KMS-11 (cell line): ENCODE data around the gene B4GALT2.
A peak's percentile ranks its signal among the peaks of the same experiment; 100 is the strongest.

Source experiments
- H2AFZ ChIP-seq: fragments of 200-600 bp; sonication (generic); 2 replicates; pipeline ENCODE4 v1.6.1; 2016; ENCODE audit warnings: antibody characterized with exemption, mixed run types, low read depth
- H3K27ac ChIP-seq: fragments of 200-600 bp; sonication (generic); 2 replicates; pipeline ENCODE4 v1.6.1; 2016; ENCODE audit warnings: mild to moderate bottlenecking, mixed run types
- H3K27me3 ChIP-seq: fragments of 200-600 bp; sonication (generic); 2 replicates; pipeline ENCODE4 v1.6.1; 2017; ENCODE audit warnings: mild to moderate bottlenecking, low read depth, mixed run types, moderate library complexity; ENCODE audit not compliant: insufficient read depth
- H3K36me3 ChIP-seq: fragments of 200-600 bp; sonication (generic); 2 replicates; pipeline ENCODE4 v1.6.1; 2017; ENCODE audit warnings: mild to moderate bottlenecking, mixed run types; ENCODE audit not compliant: insufficient read depth
- H3K4me1 ChIP-seq: fragments of 200-600 bp; sonication (generic); 2 replicates; pipeline ENCODE4 v1.6.1; 2016; ENCODE audit warnings: mild to moderate bottlenecking, low read depth, mixed run types; ENCODE audit not compliant: poor library complexity, severe bottlenecking
- H3K4me2 ChIP-seq: fragments of 200-600 bp; sonication (generic); 2 replicates; pipeline ENCODE4 v1.7.0; 2016; ENCODE audit warnings: mild to moderate bottlenecking, mixed run types
- H3K4me3 ChIP-seq: fragments of 200-600 bp; sonication (generic); IDR thresholded peaks from 2 replicates; pipeline ENCODE4 v1.6.1; 2017; ENCODE audit warnings: low read depth, low read length, mixed read lengths; ENCODE audit not compliant: insufficient read depth
- H3K79me2 ChIP-seq: fragments of 200-600 bp; sonication (generic); 2 replicates; pipeline ENCODE4 v1.6.1; 2016; ENCODE audit warnings: low read depth, mixed run types; ENCODE audit not compliant: insufficient read depth
- H3K9ac ChIP-seq: fragments of 200-600 bp; sonication (generic); 2 replicates; pipeline ENCODE4 v1.6.1; 2016; ENCODE audit warnings: mild to moderate bottlenecking, mixed run types
- H4K20me1 ChIP-seq: fragments of 200-600 bp; sonication (generic); 2 replicates; pipeline ENCODE4 v1.6.1; 2016; ENCODE audit warnings: mild to moderate bottlenecking, mixed run types; ENCODE audit not compliant: insufficient read depth
- TF ChIP-seq, protein P1 (sequence below): fragments of 200-600 bp; sonication (generic); conservative IDR thresholded peaks from 2 replicates; pipeline ENCODE4 v1.6.1; 2017; ENCODE audit warnings: low read depth, mild to moderate bottlenecking, antibody characterized with exemption, low read length, moderate library complexity, mixed read lengths

The B4GALT2 gene

DNA sequence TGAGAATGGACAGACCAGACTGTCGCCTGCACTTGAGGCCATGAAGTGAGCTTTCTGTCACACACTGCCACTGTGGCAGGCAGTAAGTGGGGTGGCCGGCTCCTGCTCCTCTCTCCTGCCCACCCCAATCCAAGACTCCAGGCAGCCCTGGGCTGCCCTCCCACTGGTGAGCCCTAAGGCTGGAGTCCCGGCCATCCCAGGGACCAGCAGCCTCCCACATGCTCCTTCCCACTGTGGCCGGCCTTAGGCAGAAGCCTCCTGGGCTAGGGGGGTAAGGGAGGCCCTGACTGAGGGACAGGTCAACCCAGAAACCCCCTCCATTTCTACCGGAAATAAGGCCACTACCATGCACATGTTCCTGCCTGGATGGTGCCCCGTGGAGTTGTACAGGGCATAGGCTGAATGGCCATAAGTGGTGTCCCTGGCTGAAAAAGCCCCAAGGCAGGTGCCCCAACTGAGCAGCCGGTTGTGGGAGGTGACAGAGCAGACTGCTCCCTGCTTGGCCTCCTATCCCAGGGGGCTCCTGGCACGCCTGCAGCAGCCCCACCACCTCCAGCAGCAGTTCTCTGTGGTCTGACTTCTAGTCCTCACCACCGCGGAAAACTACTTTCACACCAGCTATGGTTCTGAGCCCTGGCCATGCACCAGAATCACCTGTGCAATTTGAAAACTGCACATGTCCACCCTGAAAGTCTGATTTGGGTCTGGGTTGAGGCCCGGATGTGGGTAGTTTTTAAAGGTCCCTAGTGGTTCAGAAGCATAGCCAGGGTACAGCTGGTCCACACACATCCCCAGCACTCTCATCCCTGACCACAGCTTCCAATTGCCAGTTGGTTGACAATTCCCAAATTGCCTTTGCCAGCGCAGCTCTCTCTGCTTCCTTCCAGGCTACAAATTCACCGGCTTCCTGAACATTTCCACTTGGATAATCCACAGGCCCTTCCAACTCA, 47.0 kb upstream of the B4GALT2 start:
- peaks cover 52% of the 10 kb centered on the region for H3K4me1 ChIP-seq
- H2AFZ ChIP-seq, result no peak overlapping the region
- H3K4me3 ChIP-seq, result no peak overlapping the region
- TF ChIP-seq, protein P1, sequence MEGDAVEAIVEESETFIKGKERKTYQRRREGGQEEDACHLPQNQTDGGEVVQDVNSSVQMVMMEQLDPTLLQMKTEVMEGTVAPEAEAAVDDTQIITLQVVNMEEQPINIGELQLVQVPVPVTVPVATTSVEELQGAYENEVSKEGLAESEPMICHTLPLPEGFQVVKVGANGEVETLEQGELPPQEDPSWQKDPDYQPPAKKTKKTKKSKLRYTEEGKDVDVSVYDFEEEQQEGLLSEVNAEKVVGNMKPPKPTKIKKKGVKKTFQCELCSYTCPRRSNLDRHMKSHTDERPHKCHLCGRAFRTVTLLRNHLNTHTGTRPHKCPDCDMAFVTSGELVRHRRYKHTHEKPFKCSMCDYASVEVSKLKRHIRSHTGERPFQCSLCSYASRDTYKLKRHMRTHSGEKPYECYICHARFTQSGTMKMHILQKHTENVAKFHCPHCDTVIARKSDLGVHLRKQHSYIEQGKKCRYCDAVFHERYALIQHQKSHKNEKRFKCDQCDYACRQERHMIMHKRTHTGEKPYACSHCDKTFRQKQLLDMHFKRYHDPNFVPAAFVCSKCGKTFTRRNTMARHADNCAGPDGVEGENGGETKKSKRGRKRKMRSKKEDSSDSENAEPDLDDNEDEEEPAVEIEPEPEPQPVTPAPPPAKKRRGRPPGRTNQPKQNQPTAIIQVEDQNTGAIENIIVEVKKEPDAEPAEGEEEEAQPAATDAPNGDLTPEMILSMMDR, result no peak
- H3K9ac ChIP-seq, result no peak overlapping the region
- H3K27me3 ChIP-seq, result no peaks in the 10 kb centered on the region
- no peaks in the 10 kb centered on the region for H4K20me1 ChIP-seq
- H3K4me2 ChIP-seq, result peak overlapping the region; percentile 56; the same call in 1 of the 2 replicates
- peak overlapping the region; percentile 24; the same call in 1 of the 2 replicates for H3K27ac ChIP-seq
- no peaks in the 10 kb centered on the region for H3K36me3 ChIP-seq
- no peaks in the 10 kb centered on the region for H3K79me2 ChIP-seq

DNA sequence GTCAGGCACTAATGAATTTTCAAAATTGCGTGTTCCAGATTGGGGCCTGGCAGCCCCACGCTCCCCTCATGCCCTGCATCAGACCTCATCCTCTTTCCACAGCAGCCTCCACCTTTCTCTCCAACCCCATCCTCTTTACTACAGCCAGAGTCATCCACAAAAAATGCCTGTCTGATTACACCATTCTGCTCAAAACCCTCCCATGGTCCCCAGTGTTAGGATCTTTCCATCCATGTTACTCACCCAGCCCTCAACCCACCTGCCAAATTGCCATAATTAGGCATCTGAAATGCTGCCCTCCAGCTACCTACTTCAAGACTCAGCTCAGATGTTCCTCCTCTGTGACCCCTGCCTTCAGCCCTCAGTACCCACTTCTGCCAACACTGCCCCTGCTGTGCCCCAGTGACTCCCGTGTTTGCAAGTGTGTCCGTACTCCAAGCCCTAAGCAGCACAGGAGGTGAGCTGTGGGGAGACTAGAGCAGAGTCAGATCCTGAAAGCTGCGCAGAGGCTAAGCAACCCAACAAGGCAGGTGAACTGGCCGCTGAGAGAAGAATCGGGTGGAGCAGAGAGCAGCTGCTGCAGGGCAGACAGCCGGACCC, 46.1 kb upstream of the B4GALT2 start:
- no peaks in the 10 kb centered on the region for H3K27me3 ChIP-seq
- TF ChIP-seq, protein P1, result no peak
- H3K9ac ChIP-seq, result no peak overlapping the region
- no peaks in the 10 kb centered on the region for H4K20me1 ChIP-seq
- H3K4me2 ChIP-seq, result peak overlapping the region; percentile 56; the same call in 1 of the 2 replicates
- no peak overlapping the region for H3K27ac ChIP-seq
- no peaks in the 10 kb centered on the region for H3K79me2 ChIP-seq
- no peak overlapping the region for H2AFZ ChIP-seq
- no peaks in the 10 kb centered on the region for H3K36me3 ChIP-seq
- H3K4me1 ChIP-seq, result peaks cover 52% of the 10 kb centered on the region
- no peak overlapping the region for H3K4me3 ChIP-seq

DNA sequence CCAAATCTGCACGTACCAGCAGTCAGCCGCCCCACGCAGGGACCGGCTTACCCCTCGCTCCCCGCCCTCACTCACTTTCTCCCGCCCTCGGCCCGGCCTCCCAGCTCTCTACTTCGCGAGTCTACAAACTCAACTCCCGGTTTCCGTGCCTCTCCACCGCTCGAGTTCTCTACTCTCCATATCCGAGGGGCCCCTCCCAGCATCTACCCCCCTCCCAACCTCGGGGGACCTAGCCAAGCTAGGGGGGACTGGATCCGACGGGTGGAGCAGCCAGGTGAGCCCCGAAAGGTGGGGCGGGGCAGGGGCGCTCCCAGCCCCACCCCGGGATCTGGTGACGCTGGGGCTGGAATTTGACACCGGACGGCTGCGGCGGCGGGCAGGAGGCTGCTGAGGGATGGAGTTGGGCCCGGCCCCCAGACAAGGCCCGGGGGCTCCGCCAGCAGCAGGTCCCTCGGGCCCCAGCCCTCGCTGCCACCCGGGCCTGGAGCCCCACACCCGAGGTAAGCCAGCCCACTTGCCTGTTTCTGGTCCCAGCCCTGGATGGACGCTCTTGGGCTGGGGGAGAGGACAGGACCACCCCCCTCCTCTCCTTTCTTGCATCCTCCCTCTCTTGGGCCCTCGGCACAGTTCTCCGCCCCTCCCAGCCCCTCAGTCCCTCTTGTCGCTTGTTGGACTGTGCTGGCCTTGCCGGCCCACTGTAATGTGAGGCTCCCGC, 45.5 kb upstream of the B4GALT2 start, which contains the start of gene ARTN:
TSS of gene ARTN (plus strand) at position 416 of the 715 bp plus-strand sequence. CDS start 1,856 bp downstream, outside the sequence.
- TF ChIP-seq, protein P1, result no peak

More for the DNA sequence above, 45.5 kb upstream of the B4GALT2 start, which contains the start of gene ARTN:
- Histone ChIP-seq H3K79me2 (no peaks in the 10 kb centered on the region), H4K20me1 (no peaks in the 10 kb centered on the region), H3K36me3 (no peaks in the 10 kb centered on the region), H2AFZ (no peak within 1 kb of the TSS), H3K27me3 (no peaks in the 10 kb centered on the region), H3K27ac (no peak within 1 kb of the TSS), H3K4me2 (peak within 1 kb of the TSS; percentile 56; the same call in 1 of the 2 replicates), H3K4me3 (no peak within 1 kb of the TSS), H3K4me1 (peaks cover 52% of the 10 kb centered on the region), H3K9ac (no peak within 1 kb of the TSS)
